Upper lobe of right lung (tissue), 1 donor: ENCODE results near the gene SLX4IP. TPM values are rescaled to one million over a fixed set of nuclear protein-coding genes. Genes with fewer than 3 reads are reported as not detected.

Experiments
- ATAC-seq: fragments of 200-7000 bp; cut with Tn5 transposase; one replicate; pipeline ENCODE4 v1.9.1; 2020; ENCODE audit warnings: mild to moderate bottlenecking, moderate library complexity
- DNase-seq: peaks from one replicate; pipeline ENCODE4 v3.0.0-alpha.2; 2020
- H3K27ac ChIP-seq: fragments of 200-600 bp; one replicate; pipeline ENCODE4 v1.8.0; 2022
- H3K27me3 ChIP-seq: fragments of 200-600 bp; one replicate; pipeline ENCODE4 v1.8.0; 2022; ENCODE audit warnings: mild to moderate bottlenecking
- H3K36me3 ChIP-seq: fragments of 200-600 bp; one replicate; pipeline ENCODE4 v1.8.0; 2022
- H3K4me1 ChIP-seq: fragments of 200-600 bp; one replicate; pipeline ENCODE4 v1.8.0; 2022
- H3K4me3 ChIP-seq: fragments of 200-600 bp; one replicate; pipeline ENCODE4 v1.8.0; 2022; ENCODE audit warnings: mild to moderate bottlenecking
- H3K9me3 ChIP-seq: fragments of 200-600 bp; one replicate; pipeline ENCODE4 v1.8.0; 2022
- intact Hi-C: fragments of 100-400 bp; cut with DNase I; formaldehyde crosslinking; loops from one replicate; pipeline ENCODE4 v1.11.0; 2022
- total RNA-seq: library from RNA; stranded (reverse); fragmentation: NEBNext Ultra II Directional; extraction: Animal tissue kit (Norgen Biotek cat#: 25700); gene quantifications from one replicate; pipeline ENCODE4 v1.2.1, GENCODE V29; 2021
- TF ChIP-seq, protein P1 (sequence below): fragments of 200-600 bp; IDR thresholded peaks from one replicate; pipeline ENCODE4 v1.8.0; 2022; ENCODE audit warnings: antibody characterized with exemption
- donor health status: DM: no; HTN: yes; CAD: no; lungs with severe emphysema.

The SLX4IP gene
- total RNA-seq, 1 donor from 2014 or later = 5.4 TPM

DNA sequence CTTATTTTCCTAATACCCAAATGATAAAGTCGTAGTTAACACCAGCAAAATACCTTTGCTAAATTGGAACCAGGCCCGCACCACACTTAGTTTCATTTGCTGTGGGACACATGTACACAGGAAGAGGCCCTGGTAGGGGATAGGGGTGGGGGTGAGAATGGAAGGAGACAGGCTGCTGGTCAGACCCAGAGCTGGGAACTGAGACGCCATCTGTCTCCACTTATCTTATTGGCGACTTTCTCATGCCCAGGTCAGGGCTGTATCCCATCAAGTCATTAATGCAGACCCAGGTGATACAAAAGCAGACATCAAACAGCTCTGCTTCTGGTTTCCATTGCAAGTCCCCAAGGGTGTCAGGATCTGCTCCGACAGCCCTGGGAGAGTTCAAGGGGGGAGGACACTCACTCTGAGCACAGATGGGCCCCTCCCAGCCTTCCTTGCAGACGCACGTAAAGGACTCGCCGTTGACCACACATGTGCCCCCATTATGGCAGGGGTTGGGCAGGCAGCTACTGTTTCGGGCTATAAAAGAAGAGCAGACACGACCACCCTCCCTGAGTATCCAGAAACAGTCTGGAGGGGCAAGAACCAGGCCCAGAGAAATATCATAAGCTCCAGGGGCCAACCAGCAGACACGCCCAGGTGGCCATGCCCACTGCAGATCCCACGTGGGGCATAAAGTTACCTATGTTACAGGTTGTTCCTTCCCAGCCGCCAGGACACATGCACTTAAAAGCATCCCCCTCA lies 209.5 kb downstream of the SLX4IP start:
- TF ChIP-seq, protein P1, sequence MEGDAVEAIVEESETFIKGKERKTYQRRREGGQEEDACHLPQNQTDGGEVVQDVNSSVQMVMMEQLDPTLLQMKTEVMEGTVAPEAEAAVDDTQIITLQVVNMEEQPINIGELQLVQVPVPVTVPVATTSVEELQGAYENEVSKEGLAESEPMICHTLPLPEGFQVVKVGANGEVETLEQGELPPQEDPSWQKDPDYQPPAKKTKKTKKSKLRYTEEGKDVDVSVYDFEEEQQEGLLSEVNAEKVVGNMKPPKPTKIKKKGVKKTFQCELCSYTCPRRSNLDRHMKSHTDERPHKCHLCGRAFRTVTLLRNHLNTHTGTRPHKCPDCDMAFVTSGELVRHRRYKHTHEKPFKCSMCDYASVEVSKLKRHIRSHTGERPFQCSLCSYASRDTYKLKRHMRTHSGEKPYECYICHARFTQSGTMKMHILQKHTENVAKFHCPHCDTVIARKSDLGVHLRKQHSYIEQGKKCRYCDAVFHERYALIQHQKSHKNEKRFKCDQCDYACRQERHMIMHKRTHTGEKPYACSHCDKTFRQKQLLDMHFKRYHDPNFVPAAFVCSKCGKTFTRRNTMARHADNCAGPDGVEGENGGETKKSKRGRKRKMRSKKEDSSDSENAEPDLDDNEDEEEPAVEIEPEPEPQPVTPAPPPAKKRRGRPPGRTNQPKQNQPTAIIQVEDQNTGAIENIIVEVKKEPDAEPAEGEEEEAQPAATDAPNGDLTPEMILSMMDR = no peak
- intact Hi-C loops = loop anchor here (10.0 kb wide), 1 partner anchor 90 kb away; no protein-coding TSS in a partner anchor
- no peaks in the 10 kb centered on the region for H3K4me1 ChIP-seq

DNA sequence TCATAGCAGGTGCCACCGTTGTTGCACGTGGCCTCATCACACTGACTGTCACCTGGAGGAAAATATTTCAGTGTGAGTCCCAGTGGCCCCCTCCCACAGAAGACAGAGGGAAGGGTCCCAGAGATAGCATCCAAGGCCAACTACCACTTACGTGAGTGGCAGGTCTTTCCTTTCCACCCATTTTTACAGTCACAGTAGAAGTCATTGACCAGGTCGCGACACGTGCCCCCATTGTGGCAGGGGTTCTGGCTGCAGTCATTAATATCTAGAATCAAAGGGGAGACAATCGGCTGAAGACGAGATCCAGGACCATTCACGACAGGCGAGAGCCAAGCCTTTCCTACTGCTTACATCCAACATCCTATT lies 210.1 kb downstream of the SLX4IP start:
- Histone ChIP-seq H3K27ac (no peak overlapping the region), H3K4me3 (no peak overlapping the region), H3K9me3 (no peaks in the 10 kb centered on the region), H3K27me3 (no peaks in the 10 kb centered on the region), H3K4me1 (no peaks in the 10 kb centered on the region), H3K36me3 (peaks cover 100% of the 10 kb centered on the region)
- DNase-seq = no peak
- intact Hi-C loops = loop anchor here (10.0 kb wide), 1 partner anchor 90 kb away; no protein-coding TSS in a partner anchor
- TF ChIP-seq, protein P1 = no peak
- no peak for ATAC-seq

More for the DNA sequence above, 209.5 kb downstream of the SLX4IP start:
- Histone ChIP-seq H3K36me3 (peaks cover 100% of the 10 kb centered on the region), H3K9me3 (no peaks in the 10 kb centered on the region), H3K27me3 (no peaks in the 10 kb centered on the region), H3K27ac (no peak overlapping the region), H3K4me3 (no peak overlapping the region)
- DNase-seq = no peak
- ATAC-seq = no peak

DNA sequence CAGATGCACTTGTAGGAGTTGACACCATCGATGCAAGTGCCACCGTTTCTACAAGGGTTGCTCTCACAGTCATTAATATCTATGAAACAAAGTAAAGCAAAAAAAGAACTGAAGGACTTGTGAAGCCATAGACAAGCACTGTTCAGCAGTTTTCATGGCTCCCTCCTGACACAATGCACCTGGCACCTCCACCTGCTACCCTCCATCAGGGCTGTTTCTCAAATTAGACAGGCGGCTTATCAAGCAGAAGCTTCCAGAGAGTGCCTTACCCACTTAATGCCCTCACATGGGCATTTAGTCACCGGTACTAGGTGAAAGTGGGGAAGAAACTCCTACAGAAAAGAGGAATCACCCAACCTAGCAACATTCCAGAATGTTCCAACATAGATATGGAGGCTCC lies 210.9 kb downstream of the SLX4IP start:
- Histone ChIP-seq H3K27me3 (no peaks in the 10 kb centered on the region), H3K4me3 (no peak overlapping the region), H3K36me3 (peaks cover 100% of the 10 kb centered on the region), H3K9me3 (no peaks in the 10 kb centered on the region), H3K27ac (no peak overlapping the region), H3K4me1 (no peaks in the 10 kb centered on the region)
- intact Hi-C loops = loop anchor here (10.0 kb wide), 1 partner anchor 91 kb away; no protein-coding TSS in a partner anchor
- DNase-seq (no peak), ATAC-seq (no peak)
- TF ChIP-seq, protein P1 = no peak

DNA sequence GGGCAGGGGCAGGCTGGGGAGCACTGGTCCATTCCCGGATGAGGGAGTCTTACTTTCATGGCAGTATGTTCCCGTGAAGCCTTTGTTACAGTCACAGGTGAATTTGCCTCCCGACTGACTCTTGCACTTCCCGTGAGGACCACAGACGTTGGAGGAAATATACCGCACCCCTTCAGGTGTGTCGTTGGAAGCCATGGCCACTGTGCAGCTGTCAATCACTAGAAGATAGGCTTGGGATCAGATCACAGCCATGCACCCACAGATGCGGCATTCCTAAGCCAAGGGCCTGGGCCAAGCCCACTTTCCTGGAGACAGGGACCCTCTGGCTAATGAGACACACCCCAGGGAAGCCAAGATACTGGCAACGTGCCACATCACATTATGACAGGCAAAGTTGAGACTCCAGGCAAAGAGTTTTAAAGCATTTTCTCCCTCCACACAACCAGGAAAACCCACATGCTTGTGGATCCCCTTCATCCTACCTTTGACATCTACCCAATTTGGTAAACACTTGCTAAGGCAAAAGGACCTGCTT lies 211.8 kb downstream of the SLX4IP start:
- Histone ChIP-seq H3K9me3 (no peaks in the 10 kb centered on the region), H3K36me3 (peaks cover 100% of the 10 kb centered on the region), H3K27ac (no peak overlapping the region), H3K4me1 (no peaks in the 10 kb centered on the region), H3K4me3 (no peak overlapping the region), H3K27me3 (no peaks in the 10 kb centered on the region)
- DNase-seq (no peak), ATAC-seq (no peak)
- intact Hi-C loops = loop anchor here (10.0 kb wide), 1 partner anchor 92 kb away; no protein-coding TSS in a partner anchor
- TF ChIP-seq, protein P1 = no peak

DNA sequence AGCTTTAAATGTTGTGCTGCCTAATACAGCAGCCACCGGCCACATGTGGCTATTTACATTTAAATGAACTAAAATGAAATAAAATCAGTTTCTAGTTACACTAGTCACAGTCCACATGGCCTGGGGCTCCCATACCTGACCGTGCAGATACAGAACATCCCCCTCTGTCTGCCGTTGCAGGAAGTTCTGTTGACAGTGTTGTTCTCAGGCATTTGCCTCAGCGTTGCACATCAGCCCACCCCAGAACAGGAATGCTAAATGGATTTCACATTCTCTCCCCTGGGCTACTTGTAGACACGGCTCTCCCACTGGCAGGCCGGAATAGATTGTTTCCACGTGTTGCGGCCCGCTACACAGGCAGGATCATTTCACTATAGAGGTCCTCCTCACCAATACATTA lies 212.4 kb downstream of the SLX4IP start:
- intact Hi-C loops = loop anchor here (10.0 kb wide), 1 partner anchor 93 kb away; no protein-coding TSS in a partner anchor
- DNase-seq = no peak
- Histone ChIP-seq H3K4me1 (peaks cover 5% of the 10 kb centered on the region), H3K36me3 (peaks cover 100% of the 10 kb centered on the region), H3K27me3 (no peaks in the 10 kb centered on the region), H3K9me3 (no peaks in the 10 kb centered on the region), H3K4me3 (no peak overlapping the region), H3K27ac (no peak overlapping the region)
- TF ChIP-seq, protein P1 = no peak
- ATAC-seq = no peak
